NCI-H345 treated with DMSO at 0.1 percent for 48 hours (cell line): Measurements from ENCODE around the gene SPATA24.
"Not testable (repeated sequence)": the region's sequence is repeated elsewhere in the genome, so short reads cannot be mapped to it uniquely, and the experiment has no call there.

Source experiments
- DNase-seq: peaks from one replicate; lab custom pipeline; 2025; ENCODE audit not compliant: unreplicated experiment; lab: John Stamatoyannopoulos, UW

Gene SPATA24

DNA sequence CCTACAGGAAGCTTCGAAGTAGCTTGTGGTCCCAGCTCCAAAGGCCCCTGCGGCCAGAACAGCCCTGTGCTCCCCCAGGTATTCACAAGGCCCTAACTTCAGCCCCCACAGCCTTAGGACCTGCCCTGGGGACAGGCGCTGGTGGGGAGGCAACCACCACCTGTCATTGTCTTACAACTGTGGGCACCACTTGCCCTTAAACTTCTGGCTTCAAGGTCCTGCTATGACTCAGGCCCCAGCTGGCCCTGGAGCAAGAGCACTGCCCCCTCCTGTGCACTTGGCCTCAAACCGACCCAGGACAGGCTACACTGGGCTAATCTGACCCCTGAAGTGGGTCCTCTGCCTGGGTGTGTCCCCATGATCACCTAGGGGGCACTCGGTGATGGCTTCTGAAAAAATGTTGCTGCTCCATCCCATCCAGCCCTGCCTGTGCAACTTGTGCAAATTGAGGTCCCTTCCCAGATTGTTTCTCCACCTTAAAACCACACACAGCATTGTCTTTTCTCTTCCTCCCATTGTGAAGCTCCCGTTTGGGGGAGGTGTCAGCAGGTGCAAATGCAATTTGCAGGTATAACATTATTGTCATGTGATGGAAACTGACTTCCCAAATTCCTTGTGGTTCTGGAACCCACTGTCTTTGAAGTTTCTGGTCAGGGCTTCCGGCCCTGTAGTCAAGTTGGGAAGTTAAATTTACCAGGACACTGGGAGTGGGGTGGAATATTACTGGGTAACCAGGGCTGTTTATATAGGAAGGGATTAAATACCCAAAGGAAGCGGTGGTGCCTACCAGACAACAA lies 7.8 kb downstream of the SPATA24 start:
- no peak for DNase-seq

DNA sequence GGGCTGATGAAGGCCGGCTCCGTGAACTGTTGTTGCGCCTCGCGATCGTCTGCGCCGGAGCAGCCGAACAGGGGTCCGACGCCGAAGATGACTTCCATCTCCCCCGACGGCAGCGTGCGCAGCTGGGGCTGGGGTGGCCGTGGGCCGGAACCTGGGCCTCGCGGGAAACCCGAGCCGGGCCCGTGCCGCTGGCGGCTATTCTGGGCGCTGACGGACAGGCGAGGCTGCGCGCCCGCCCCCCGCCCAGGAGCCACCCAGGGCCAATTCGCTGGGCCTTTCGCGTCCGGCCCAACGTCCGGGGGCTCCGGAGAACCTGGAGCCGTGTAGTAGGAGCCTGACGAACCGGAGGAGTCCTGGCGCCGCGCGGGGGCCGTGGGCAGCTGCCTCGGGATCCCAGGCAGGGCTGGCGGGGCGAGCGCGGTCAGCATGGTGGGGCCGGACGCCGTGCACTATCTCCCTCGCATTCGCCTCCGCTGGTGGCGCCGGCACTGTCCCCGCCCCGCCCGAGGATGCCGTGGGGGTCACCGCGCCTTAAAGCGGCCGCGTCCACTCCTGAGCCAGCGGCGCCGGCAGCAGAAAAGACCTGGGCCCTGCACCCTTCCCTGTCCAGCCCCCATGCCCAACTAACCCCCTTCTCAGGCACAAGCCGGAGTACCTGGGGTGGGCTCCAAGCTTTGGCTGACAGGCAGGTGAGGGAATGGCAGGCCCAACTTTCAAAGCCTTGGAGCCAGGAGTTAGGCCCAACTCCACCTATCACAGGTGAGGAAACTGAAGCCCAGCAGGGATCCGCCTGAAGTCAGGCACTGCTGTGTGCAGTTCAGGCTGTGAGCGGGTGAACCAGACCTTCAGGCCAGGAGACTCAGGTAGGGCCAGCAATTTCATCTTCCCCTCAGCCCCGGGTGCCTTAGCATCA lies 9.0 kb downstream of the SPATA24 start, which contains the start of gene PROB1:
Gene PROB1, minus strand, starts transcription at position 451 of the 913 bp plus-strand sequence. Its CDS starts 23 bp downstream, at position 428.
- DNase-seq, result no peak

DNA sequence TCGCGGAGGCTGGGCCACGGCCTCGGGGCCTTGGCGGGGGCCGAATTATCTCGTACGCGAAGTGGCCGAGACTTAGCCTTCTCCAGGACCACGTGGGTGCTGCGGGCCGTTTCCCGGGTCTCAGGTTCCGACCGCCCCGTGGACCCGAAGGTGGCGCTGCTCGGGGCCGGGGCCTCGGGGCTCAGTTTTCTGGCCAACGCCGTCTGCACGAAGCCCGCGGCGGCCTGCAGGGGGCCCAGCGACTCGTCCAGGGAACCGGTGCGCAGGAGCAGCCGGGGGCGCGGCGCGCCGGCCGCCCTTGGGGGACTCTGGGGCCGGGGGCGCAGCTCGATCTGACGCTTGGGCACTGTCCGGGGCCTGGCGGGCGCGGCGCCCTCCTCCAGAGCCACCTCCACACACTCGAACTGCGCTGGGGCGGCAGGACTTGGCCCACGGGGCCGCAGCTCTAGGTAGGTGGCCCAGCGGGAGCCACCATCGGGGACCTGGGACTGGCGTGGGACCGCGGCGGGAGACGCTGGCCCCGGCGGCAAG lies 9.7 kb downstream of the SPATA24 start:
- DNase-seq, result no peak

DNA sequence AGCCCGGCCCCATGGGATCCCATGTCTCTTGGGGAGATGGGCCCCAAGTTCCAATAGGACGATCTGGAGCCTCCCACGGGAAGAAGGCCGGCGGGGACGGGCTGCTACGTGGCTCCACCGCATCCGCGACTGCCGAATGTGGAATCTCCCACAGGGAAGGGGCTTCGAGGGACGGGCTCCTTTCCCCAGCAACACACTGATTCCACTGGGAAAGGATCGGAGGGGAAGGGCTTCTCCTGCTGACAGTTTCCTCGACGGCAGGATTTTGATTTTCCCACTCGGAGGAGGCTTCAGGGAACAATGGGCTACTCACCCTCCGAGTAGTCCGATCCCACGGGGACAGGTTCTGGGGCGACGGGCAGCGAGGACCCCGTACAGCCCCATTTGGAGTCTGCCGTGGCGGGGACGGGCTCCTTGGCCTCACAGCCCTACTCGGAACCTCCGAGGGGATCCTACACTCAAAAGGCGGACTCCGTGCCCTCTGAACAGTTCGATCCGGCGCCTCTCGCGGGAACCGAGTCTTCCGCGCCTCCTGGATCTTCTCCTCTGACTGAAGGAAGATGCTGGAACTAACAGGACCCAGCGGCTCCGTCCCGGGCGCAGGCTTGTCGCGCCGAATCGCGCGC lies 10.3 kb downstream of the SPATA24 start:
- DNase-seq, result no peak

DNA sequence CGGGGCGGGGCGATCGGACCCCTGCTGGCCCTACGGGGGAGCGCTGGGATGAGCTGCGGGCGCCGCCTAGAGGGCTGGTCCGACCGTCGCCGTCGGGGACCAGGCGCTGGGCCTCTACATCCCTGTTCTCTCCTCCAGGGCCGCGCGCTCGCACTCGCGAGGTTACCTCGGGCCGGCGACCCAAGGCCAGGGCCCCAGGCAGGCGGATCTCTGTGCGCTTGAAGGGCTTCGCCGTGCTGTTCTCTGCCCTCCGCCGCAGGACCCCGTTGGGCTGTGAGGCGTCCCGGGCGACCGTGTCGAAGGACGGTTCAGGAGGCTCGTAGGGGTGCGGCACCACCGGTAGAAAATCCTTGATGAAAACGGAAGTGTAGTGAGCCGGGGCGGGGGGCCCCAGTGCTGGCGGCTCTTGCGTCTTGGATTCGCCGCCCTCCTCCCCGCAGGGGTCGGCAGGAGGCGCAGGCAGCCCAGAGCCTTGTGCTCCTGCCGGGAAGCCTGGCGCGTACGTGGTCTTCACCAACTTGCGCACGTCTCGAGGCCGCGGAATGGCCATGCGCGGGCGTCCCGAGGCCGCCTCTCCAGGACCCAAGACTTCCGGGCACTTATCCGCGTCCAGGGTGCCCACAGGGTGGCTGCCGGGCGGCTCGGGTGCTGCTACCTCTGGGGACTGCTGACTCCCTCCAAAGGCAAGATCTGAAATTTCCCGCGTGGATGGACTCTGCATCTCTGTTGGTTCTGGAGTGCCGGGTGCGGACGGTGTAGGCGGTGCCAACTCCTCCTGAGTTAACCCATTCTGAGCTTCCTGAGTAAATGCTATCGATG lies 11.0 kb downstream of the SPATA24 start:
- peak; percentile 31 for DNase-seq

DNA sequence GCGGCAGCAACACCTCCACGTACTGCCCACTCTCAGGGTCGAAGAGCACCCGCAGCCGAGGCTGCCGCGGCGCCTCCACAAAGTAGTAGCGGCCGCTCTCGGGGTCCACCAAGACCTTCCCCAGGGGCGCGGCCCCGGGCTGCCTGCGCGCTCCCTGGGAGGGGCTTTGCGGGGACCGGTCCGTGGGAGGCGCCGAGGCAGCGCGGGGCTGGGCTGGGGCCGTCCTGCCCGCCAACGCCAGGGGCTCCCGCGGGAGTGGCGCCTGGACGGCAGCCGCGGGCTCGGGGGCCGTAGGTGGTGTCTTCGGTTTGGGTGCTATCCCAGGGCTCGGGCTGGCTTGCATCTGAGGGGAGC lies 11.6 kb downstream of the SPATA24 start:
- no peak for DNase-seq

DNA sequence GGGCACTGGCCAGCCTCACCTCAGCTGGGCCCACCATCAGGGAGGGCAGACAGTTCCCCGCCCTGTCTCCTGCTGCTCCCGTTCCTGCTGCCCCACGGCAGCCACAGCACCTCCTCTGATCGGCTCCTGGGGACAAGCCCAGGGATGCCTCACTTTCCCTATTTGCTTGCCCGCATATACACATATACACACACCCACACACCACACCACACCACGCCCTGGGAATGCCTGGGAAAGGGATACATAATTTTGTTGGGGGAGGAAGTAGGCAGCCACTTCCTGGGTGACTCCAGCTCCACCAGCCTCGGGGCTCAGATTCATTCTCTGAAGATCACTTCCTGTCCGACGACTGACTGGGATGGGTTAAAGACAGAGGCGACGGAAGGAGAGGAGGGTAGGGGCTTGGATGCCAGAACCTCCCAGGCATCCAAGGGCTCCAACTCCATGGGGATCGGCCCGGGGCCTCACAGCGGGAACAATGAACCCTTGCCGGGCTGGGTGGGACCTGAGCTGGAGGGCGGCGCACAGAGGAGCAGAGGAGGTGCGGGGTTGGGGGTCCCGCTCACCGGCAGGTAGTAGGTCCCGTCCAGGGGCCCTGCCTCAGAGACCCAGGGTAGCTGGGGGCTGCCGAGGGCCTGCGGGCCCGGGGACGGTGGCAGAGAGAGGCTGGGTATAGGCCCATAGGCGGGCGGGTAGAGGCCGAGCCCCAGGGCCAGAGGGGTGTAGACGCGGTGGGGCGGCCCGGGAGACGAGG lies 12.1 kb downstream of the SPATA24 start:
- DNase-seq, result no peak

DNA sequence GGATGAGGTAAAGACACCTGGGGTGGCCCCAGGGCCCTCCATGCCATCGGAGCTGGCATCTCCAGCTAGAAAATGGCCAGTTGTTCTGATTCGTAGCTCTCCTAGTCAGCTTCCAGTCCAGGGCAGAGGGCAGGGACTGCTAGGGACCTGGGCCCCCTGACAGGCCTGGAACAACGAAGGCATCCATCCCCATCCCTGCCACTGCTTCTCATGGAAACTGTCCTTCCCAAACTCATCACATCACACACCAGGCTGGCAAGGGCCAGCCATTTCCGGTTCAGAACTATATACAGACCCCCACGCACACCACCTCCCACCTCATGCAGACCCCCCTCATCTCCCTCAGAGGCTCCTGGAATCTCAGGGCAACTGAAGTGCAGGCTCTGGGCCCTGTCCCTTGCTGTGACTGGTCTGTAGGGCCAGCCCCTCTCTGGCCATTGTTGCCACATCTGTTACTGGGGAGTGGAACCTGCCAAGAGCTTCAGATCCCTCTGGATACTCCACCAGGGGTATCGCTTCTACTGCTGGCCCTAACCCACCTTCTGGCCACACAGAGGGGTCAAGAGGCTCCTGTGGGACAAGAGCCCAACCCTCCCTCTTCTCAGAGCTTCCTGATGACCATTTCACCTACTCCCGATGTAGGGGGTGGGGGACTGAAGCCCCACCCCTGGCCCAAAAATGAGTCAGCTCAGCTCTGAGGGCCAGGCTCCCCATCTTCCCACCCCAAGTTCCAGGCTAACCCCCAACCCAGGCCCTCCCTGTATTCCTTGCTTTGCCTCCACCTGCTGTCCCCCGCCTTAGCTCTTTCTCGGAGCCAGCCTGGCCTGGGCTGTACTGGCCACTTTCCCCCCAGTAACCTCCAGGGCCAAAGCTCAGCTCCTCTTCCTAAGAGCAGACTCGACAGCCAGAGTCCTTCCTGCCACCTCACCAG lies 13.0 kb downstream of the SPATA24 start:
- no peak for DNase-seq

DNA sequence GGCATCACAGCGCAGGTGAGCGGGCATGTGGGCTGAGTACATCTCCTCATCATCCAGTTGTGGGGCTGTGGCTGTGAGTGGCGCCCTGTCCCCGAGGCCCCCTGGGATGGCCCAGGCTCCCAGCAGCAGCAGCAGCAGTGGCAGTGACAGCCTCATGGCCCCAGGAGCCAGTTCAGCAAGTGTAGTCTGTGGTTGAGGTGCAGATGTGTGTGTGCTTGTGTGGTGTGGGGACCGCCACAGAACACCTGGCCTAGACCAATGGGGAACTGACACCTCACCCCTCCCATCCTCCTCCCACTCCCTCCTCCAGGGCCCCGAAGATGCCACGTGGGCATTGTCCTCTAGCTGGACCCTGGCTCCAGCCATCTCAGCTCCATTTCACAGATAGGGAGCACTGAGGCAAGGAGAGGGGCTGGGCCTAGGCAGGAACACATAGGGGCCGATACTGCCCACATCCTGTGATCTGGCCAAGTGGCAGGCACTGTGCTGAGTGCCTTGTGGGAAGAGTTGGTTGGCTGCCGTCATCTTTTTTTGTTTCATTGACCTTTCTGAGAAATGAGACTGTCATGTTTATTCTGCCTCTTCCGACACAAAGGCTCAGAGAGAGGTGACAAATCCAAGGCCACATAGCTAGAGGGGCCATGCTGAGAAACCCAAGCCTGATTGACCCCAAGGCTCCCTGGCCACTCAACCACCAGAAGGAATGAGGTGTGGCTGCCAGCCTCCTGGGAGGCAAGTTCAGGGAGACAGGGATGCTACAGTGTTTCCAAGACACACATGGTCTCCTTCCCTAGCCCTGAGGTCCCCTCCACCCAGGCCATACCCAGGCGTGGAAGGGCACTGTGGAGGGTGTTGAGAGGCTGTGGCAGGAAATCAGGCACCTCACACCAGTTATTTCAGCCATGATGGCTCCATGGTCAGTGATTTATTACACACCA lies 13.9 kb downstream of the SPATA24 start, which contains the start of gene MZB1:
Gene MZB1, minus strand, starts transcription at position 213 of the 938 bp plus-strand sequence. Its CDS starts 57 bp downstream, at position 156.
- no peak for DNase-seq

DNA sequence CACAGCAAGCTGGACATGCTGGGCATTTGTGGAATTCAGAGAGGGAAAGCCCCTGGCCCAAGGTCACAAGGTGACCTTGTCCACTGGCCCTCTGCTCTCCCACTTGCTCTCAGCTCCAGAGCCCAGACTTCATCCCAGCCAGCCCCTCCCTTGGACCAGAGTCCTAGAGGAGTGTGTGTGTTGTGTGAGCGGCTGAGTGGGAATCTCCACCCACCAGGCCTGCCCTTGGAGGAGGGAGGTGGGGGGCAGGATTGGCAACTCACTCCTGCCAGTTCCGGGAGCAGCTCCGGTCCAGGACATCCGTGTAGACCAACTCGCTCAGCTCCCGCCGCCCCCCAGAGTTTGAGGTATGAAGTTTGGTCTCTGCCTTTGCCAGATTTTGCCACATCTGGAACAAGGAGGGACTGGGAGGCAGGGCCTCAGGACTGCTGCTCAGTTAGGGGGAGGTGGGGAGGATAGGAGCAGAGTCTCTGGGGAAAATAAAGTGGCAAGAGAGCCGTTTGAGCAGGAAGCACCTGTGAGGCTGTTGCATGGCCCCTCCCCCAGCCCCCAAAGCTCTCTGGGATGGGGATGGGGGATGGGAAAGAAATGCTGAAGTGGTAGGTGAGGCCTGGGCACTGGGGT lies 15.6 kb downstream of the SPATA24 start:
- DNase-seq, result no peak

DNA sequence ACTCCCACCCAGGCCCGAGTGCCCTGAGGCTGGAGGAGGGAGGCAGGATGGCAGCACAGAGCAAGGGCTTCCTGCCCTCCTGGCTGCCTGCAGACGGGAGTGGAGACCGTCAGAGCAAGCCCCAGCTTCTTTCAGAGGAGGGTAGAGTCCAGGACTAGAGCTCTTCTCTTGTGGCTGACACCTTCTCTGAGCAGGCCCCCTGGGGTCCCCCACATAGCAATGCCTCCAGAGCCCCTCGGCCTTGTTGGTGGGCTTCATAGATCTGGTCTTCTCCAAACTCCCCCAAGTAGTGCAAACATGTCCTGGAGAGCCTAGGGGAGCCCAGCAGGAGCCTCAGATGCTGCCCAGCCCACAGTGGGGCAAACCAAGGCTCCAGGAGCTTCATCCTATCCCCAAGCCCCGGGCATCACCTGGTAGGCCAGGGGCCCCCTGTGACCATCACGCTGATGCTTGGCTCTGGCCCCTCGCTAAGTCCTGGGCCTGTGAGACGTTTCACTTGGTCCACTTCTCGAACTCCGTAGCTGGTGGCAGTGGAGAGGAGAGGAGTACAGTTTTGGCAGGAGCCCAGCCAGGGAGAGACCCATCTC lies 16.2 kb downstream of the SPATA24 start:
- DNase-seq, result no peak

DNA sequence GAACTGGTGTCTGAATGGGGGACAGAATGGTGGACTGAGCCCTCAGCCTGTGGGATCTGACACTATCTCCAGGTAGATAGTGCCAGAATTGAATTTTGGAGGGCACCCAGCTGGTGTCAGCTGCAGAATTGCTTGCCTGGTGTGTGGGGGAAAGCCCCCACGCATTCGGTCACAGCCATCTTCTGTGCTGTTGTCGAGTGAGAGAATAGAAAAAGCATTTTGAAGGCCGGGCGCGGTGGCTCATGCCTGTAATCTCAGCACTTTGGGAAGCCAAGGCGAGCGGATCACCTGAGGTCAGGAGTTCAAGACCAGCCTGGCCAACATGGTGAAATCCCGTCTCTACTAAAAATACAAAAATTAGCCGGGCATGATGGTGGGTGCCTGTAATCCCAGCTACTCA lies 16.9 kb downstream of the SPATA24 start:
- DNase-seq, result not testable (repeated sequence)

DNA sequence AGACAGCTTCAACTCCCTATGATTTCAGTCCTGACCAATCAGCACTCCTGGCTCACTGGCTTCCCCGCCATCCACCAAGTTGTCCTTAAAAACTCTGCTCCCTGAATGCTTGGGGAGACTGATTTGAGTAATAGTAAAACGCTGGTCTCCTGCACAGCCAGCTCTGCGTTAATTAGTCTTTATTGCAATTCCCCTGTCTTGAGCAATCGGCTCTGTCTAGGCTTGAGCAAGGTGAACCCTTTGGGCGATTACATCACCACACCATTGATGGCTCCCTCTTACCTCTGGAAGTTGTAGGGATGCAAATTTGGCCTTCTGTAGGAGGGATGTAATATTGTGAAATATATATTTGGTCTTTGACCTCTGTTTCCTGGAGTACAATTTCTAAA lies 17.8 kb downstream of the SPATA24 start:
- no peak for DNase-seq

DNA sequence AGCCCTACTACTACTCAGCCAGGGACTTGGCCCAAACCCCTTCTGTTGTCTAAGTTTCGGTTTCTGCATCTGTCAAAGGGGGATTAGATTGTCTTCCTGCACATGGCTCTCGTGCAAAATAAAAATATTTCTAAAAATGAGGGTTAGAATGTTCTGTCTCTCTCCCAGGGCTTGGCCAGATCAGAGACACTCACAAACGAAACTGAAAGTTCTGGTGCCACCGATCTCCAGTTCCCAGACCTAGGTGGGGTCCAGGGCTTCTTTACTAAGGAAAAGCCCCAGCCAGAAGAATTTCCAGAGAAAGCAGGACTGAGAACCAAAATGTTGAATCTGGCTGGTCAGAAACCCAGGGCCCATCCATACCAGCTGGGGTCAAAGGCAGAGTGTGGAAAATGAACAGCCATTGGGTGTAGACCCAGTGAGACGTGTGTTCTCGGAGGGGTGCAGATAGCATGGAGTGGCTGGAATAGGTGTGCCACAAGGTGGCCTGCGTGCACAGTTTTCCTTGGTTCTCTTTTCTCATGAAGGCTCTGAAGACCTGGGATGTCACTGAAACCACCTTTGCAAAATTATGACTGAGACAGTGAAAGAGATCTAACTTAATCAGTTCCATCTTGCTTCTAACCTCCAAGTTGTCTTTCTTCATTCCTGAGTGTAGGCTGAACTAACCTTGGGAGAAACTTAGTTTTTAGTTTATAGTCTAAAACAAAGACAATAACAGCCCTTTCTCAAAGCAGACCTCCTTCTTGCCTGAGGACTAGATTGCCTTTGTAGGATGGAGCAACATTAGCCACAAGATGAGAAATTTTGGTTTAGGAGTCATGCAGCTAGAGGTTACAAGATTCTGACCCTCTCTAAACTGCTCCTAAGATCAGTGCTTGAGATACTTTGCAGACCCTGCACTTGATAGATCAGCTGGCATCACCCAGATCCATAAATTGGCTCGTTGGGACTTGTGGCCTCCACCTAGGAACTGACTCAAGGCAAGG lies 18.5 kb downstream of the SPATA24 start:
- no peak for DNase-seq

DNA sequence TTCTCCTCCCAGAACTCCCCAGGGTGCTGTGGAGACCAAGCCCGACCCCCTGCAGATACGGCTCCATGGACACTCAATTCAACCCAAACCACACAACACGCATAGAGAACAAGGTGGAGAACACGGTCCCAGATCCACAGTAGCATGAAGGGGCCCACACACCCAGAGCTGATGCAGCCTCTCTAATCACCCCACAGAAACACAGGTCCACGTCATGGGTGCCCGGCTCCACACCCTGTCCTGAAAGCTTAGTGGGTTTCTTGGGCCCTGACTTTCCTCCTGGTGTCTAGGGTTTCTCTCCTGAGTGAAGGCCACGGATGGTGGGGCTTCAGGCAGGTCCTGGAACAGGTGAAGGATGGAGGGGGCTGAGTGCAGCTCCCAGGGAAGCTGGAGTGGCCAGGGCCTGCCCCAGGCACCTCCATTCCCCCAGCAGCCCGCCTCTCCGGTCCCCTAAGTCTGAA lies 19.3 kb downstream of the SPATA24 start:
- no peak for DNase-seq
